ENCODE data around the gene CBX6.

CBX6 gene

DNA sequence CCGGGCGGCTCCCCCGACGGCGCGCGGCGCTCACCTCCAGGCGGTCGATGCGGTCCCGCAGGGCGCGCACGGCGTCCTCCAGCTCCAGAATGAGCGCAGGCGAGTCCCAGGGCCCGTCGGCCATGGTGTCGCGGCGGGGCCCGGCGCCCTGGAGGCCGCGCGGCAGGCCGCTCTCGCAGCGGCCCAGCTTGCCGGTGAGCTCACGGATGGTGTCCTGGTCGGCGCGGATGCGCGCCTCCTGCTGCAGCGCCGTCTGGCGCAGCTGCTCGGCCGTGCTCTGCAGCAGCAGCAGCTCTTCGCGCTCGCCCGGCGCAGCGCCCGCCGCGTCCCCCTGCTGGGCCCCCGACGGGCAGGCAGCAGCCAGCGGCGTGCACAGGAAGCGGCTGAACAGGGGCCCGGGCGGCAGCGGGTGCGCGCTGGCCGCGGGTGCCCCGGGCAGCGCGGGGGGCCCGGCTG is 28.8 kb downstream of the CBX6 start:
- H3K4me1 ChIP-seq (ENCODE audit: control insufficient read depth in 1 of 2, insufficient read depth in 2 of 2, low read length in 2 of 2), result peaks cover 4 to 6% of the 10 kb centered on the region in 2 experiments
- no peak overlapping the region for H3K14ac ChIP-seq (ENCODE audit: low read length)
- H3K18ac ChIP-seq (ENCODE audit: low read length), result no peak overlapping the region
- no peaks in the 10 kb centered on the region for H3K79me2 ChIP-seq (ENCODE audit: control insufficient read depth, insufficient read depth, low read length, poor library complexity)
- no peak overlapping the region for H2BK5ac ChIP-seq (ENCODE audit: low read depth, low read length, poor library complexity)
- no peak overlapping the region for H2BK12ac ChIP-seq (ENCODE audit: low read length)
- no peak overlapping the region for H2BK120ac ChIP-seq (ENCODE audit: insufficient read depth, low read length, poor library complexity)
- peak overlapping the region; percentile 10 for H3K4me3 ChIP-seq (ENCODE audit: low read depth, low read length)
- peak overlapping the region; percentile 85 for H3K4me2 ChIP-seq (ENCODE audit: low read length)
- H4K91ac ChIP-seq (ENCODE audit: low read depth, low read length), result no peak overlapping the region
- no peak overlapping the region for H4K12ac ChIP-seq (ENCODE audit: low read depth, low read length)
- H3K9me3 ChIP-seq (ENCODE audit: insufficient read depth, low read depth, low read length), result peaks cover 12% of the 10 kb centered on the region
- H3K23ac ChIP-seq (ENCODE audit: low read length), result no peak overlapping the region
- no peaks in the 10 kb centered on the region for H3K36me3 ChIP-seq (ENCODE audit: control insufficient read depth in 1 of 2, insufficient read depth in 2 of 2, low read length in 2 of 2)
- peaks cover 27% of the 10 kb centered on the region for H3K27me3 ChIP-seq (ENCODE audit: insufficient read depth, low read length)
- no peak for DNase-seq
- no peak overlapping the region for H3K27ac ChIP-seq (ENCODE audit: low read depth, low read length)
- H2AFZ ChIP-seq (ENCODE audit: insufficient read depth, low read length, poor library complexity), result no peak overlapping the region
- H4K8ac ChIP-seq (ENCODE audit: low read depth, low read length), result no peak overlapping the region
- H3K79me1 ChIP-seq (ENCODE audit: low read length), result no peaks in the 10 kb centered on the region
- H3K9ac ChIP-seq (ENCODE audit: low read length), result no peak overlapping the region
- H3K4ac ChIP-seq (ENCODE audit: low read depth, low read length), result no peak overlapping the region
- no CpG with 5 or more reads among the region's 68 CpGs for WGBS (ENCODE audit: extremely low coverage, insufficient coverage, insufficient read length)
- H2AK5ac ChIP-seq (ENCODE audit: low read length), result no peak overlapping the region

DNA sequence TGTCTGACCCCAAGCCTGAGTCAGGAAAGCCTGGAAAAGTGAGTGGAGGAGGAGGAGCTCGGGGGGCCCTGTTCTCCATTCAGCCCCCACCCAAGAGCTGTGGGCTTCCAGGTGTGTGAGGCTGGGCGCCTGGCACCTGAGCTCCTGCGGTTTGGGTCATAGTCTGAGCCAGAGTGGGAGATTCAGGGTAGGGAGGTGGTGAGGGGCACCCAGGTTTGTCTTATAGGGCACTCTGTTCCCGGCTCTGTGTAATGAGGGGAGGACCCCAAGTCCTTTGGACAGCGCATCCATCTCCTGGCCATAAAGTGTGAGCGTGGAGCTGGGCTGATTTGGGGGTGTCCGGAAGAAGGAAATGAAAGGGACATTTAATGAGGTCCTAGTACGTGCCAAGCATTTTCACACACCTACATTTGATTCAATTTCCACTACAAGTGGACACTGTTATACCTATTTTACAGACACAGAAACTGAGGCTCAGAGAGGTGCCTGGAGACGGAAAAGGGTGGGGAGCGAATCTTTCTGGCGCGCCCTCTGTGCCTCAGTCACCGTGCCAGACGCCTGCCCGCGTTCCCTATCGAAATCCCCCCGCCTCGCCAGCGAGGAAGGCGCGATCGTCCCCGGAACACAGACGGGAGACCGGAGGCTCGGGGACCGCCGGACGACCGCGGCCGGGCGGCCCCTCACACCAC is 29.4 kb downstream of the CBX6 start:
- Histone ChIP-seq H3K79me2 (ENCODE audit: control insufficient read depth, insufficient read depth, low read length, poor library complexity) (no peaks in the 10 kb centered on the region), H3K4ac (ENCODE audit: low read depth, low read length) (no peak overlapping the region), H3K27me3 (ENCODE audit: insufficient read depth, low read length) (peaks cover 27% of the 10 kb centered on the region), H3K4me1 (ENCODE audit: control insufficient read depth in 1 of 2, insufficient read depth in 2 of 2, low read length in 2 of 2) (peaks cover 4 to 6% of the 10 kb centered on the region in 2 experiments), H4K8ac (ENCODE audit: low read depth, low read length) (no peak overlapping the region), H3K23ac (ENCODE audit: low read length) (no peak overlapping the region), H3K14ac (ENCODE audit: low read length) (no peak overlapping the region), H3K36me3 (ENCODE audit: control insufficient read depth in 1 of 2, insufficient read depth in 2 of 2, low read length in 2 of 2) (no peaks in the 10 kb centered on the region), H3K18ac (ENCODE audit: low read length) (no peak overlapping the region), H4K91ac (ENCODE audit: low read depth, low read length) (no peak overlapping the region), H2AFZ (ENCODE audit: insufficient read depth, low read length, poor library complexity) (no peak overlapping the region), H2BK12ac (ENCODE audit: low read length) (no peak overlapping the region), H3K4me3 (ENCODE audit: low read depth, low read length) (no peak overlapping the region), H3K79me1 (ENCODE audit: low read length) (no peaks in the 10 kb centered on the region), H4K12ac (ENCODE audit: low read depth, low read length) (no peak overlapping the region), H3K27ac (ENCODE audit: low read depth, low read length) (no peak overlapping the region), H3K9me3 (ENCODE audit: insufficient read depth, low read depth, low read length) (peaks cover 12% of the 10 kb centered on the region), H3K9ac (ENCODE audit: low read length) (no peak overlapping the region), H2BK5ac (ENCODE audit: low read depth, low read length, poor library complexity) (no peak overlapping the region), H3K4me2 (ENCODE audit: low read length) (peak overlapping the region; percentile 85), H2BK120ac (ENCODE audit: insufficient read depth, low read length, poor library complexity) (no peak overlapping the region), H2AK5ac (ENCODE audit: low read length) (no peak overlapping the region)
- WGBS (ENCODE audit: extremely low coverage, insufficient coverage, insufficient read length), result no CpG with 5 or more reads among the region's 34 CpGs
- DNase-seq, result no peak

DNA sequence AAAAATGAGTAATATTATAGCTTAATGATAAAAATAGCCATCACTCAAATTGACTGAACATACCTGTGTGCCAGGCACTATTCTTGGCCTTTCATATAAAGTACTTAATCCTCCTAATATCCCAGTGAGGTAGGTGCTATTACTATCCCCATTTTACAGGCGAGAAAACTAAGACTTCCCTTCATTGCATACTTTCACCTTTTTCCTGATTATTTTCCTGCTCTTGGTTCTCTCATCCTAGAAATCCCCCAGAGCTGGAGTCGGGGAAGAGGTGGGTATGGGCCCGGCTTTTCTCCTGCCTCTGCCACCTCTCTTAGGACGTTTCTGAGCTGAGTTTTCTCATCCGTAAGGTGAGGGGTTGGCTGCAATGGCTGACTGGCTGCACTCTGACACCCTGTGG is 30.4 kb downstream of the CBX6 start:
- H3K27me3 ChIP-seq (ENCODE audit: insufficient read depth, low read length), result peaks cover 27% of the 10 kb centered on the region
- H2AK5ac ChIP-seq (ENCODE audit: low read length), result no peak overlapping the region
- H3K4me2 ChIP-seq (ENCODE audit: low read length), result no peak overlapping the region
- H3K79me2 ChIP-seq (ENCODE audit: control insufficient read depth, insufficient read depth, low read length, poor library complexity), result no peaks in the 10 kb centered on the region
- DNase-seq, result no peak
- H2BK120ac ChIP-seq (ENCODE audit: insufficient read depth, low read length, poor library complexity), result no peak overlapping the region
- no peak overlapping the region for H4K91ac ChIP-seq (ENCODE audit: low read depth, low read length)
- H3K4me1 ChIP-seq (ENCODE audit: control insufficient read depth in 1 of 2, insufficient read depth in 2 of 2, low read length in 2 of 2), result peaks cover 4 to 6% of the 10 kb centered on the region in 2 experiments
- no peak overlapping the region for H3K9ac ChIP-seq (ENCODE audit: low read length)
- H3K18ac ChIP-seq (ENCODE audit: low read length), result no peak overlapping the region
- no peak overlapping the region for H3K4me3 ChIP-seq (ENCODE audit: low read depth, low read length)
- no peak overlapping the region for H3K27ac ChIP-seq (ENCODE audit: low read depth, low read length)
- no peak overlapping the region for H4K12ac ChIP-seq (ENCODE audit: low read depth, low read length)
- no peak overlapping the region for H3K4ac ChIP-seq (ENCODE audit: low read depth, low read length)
- WGBS (ENCODE audit: extremely low coverage, insufficient coverage, insufficient read length), result no CpG with 5 or more reads among the region's 5 CpGs
- H3K23ac ChIP-seq (ENCODE audit: low read length), result no peak overlapping the region
- no peak overlapping the region for H2AFZ ChIP-seq (ENCODE audit: insufficient read depth, low read length, poor library complexity)
- H3K79me1 ChIP-seq (ENCODE audit: low read length), result no peaks in the 10 kb centered on the region
- H2BK12ac ChIP-seq (ENCODE audit: low read length), result no peak overlapping the region
- no peaks in the 10 kb centered on the region for H3K36me3 ChIP-seq (ENCODE audit: control insufficient read depth in 1 of 2, insufficient read depth in 2 of 2, low read length in 2 of 2)
- H3K9me3 ChIP-seq (ENCODE audit: insufficient read depth, low read depth, low read length), result peaks cover 12% of the 10 kb centered on the region
- H3K14ac ChIP-seq (ENCODE audit: low read length), result no peak overlapping the region
- no peak overlapping the region for H2BK5ac ChIP-seq (ENCODE audit: low read depth, low read length, poor library complexity)
- no peak overlapping the region for H4K8ac ChIP-seq (ENCODE audit: low read depth, low read length)

DNA sequence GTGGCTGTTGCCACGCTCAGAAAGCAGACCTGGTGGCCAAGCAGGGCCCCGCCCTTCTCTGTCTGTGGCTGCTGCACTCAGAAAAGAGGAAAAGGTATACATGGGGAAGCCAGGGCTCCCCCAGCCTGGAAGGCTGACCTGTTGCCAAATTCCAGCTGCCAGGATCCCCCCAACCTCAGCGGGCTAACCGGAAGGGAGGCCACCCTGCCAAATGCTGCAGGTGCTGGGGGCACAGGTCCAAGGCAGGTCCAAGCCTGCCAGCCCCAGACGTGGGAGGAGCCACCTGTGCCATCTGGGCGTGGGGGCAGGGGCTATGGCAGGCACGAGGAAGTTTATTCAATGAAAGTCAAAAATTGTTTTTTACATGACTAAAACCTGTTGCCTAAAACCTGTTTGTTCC is 30.8 kb downstream of the CBX6 start:
- Histone ChIP-seq H2AK5ac (ENCODE audit: low read length) (no peak overlapping the region), H4K8ac (ENCODE audit: low read depth, low read length) (no peak overlapping the region), H3K4me3 (ENCODE audit: low read depth, low read length) (no peak overlapping the region), H3K36me3 (ENCODE audit: control insufficient read depth in 1 of 2, insufficient read depth in 2 of 2, low read length in 2 of 2) (no peaks in the 10 kb centered on the region), H4K91ac (ENCODE audit: low read depth, low read length) (no peak overlapping the region), H2BK120ac (ENCODE audit: insufficient read depth, low read length, poor library complexity) (no peak overlapping the region), H3K14ac (ENCODE audit: low read length) (no peak overlapping the region), H2BK5ac (ENCODE audit: low read depth, low read length, poor library complexity) (no peak overlapping the region), H2BK12ac (ENCODE audit: low read length) (no peak overlapping the region), H3K23ac (ENCODE audit: low read length) (no peak overlapping the region), H3K18ac (ENCODE audit: low read length) (no peak overlapping the region), H3K4ac (ENCODE audit: low read depth, low read length) (no peak overlapping the region), H3K4me1 (ENCODE audit: control insufficient read depth in 1 of 2, insufficient read depth in 2 of 2, low read length in 2 of 2) (peaks cover 4 to 6% of the 10 kb centered on the region in 2 experiments), H3K79me1 (ENCODE audit: low read length) (no peaks in the 10 kb centered on the region), H3K9ac (ENCODE audit: low read length) (no peak overlapping the region), H2AFZ (ENCODE audit: insufficient read depth, low read length, poor library complexity) (no peak overlapping the region), H3K27me3 (ENCODE audit: insufficient read depth, low read length) (peaks cover 27% of the 10 kb centered on the region), H3K79me2 (ENCODE audit: control insufficient read depth, insufficient read depth, low read length, poor library complexity) (no peaks in the 10 kb centered on the region), H3K27ac (ENCODE audit: low read depth, low read length) (no peak overlapping the region), H3K4me2 (ENCODE audit: low read length) (no peak overlapping the region), H4K12ac (ENCODE audit: low read depth, low read length) (no peak overlapping the region), H3K9me3 (ENCODE audit: insufficient read depth, low read depth, low read length) (peaks cover 12% of the 10 kb centered on the region)
- WGBS (ENCODE audit: extremely low coverage, insufficient coverage, insufficient read length), result no CpG with 5 or more reads among the region's 7 CpGs
- no peak for DNase-seq

Measured in trophoblast cell (in vitro differentiated cells and primary cell).